Subcutaneous abdominal adipose tissue (tissue), 5 donors: Measurements from ENCODE around the gene DNLZ.
"Not testable (repeated sequence)": the region's sequence is repeated elsewhere in the genome, so short reads cannot be mapped to it uniquely, and the experiment has no call there.

Experiments used
- H3K27ac ChIP-seq: one replicate; pipeline ENCODE4 v1.7.0; 2013; ENCODE audit warnings: low read depth, mild to moderate bottlenecking, inconsistent platforms, low read length, moderate library complexity
- H3K27me3 ChIP-seq, 5 donors: one replicate each; pipeline ENCODE4 v1.7.0; 2013; ENCODE audit warnings: low read length in 5 of 5, inconsistent platforms in 1 of 5; ENCODE audit not compliant: control insufficient read depth in 5 of 5, insufficient read depth in 4 of 5
- H3K36me3 ChIP-seq, 5 donors: one replicate each; pipeline ENCODE4 v1.7.0; 2013; ENCODE audit warnings: low read length in 5 of 5; ENCODE audit not compliant: control insufficient read depth in 5 of 5, insufficient read depth in 5 of 5
- H3K4me1 ChIP-seq, 5 donors: one replicate each; pipeline ENCODE4 v1.7.0; 2013; ENCODE audit warnings: low read length in 5 of 5, mild to moderate bottlenecking in 3 of 5, moderate library complexity in 1 of 5; ENCODE audit not compliant: control insufficient read depth in 5 of 5, insufficient read depth in 5 of 5
- H3K4me3 ChIP-seq, 5 donors: one replicate each; pipeline ENCODE4 v1.7.0; 2013; ENCODE audit warnings: low read length in 5 of 5, low read depth in 1 of 5
- H3K9ac ChIP-seq, 5 donors: one replicate each; pipeline ENCODE4 v1.7.0; 2013; ENCODE audit warnings: low read length in 5 of 5, mild to moderate bottlenecking in 4 of 5, moderate library complexity in 3 of 5
- H3K9me3 ChIP-seq, 5 donors: one replicate each; pipeline ENCODE4 v1.7.0; 2013; ENCODE audit warnings: low read length in 5 of 5; ENCODE audit not compliant: control insufficient read depth in 5 of 5
- donor health status: healthy.
- donor health status: healthy.
- donor health status: healthy.
- donor health status: healthy.
- donor health status: healthy.

DNLZ gene

GRCh38 chr9:136319955-136320354 lies 43.6 kb downstream of the DNLZ start:
- H3K27me3 ChIP-seq: peaks cover 0 to 16% (median 6%) of the 10 kb centered on the region in 5 donors
- H3K9me3 ChIP-seq, H3K4me3 ChIP-seq, H3K27ac ChIP-seq, H3K4me1 ChIP-seq, H3K36me3 ChIP-seq, H3K9ac ChIP-seq: not testable (repeated sequence)

- not testable (repeated sequence) for H3K27ac ChIP-seq, H3K4me3 ChIP-seq, H3K9ac ChIP-seq, H3K4me1 ChIP-seq, H3K36me3 ChIP-seq
- Histone ChIP-seq H3K9me3 (peaks cover 4 to 11% (median 11%) of the 10 kb centered on the region in 5 donors), H3K27me3 (peaks cover 0 to 11% (median 5%) of the 10 kb centered on the region in 5 donors)
Measured at GRCh38 chr9:136319244-136319643, 44.3 kb downstream of the DNLZ start.

GRCh38 chr9:136318776-136319241 lies 44.7 kb downstream of the DNLZ start:
- Histone ChIP-seq H3K9ac (no peak overlapping the region), H3K27me3 (peaks cover 0 to 11% (median 5%) of the 10 kb centered on the region in 5 donors), H3K4me3 (no peak overlapping the region), H3K36me3 (no peaks in the 10 kb centered on the region), H3K9me3 (peaks cover 4 to 11% (median 11%) of the 10 kb centered on the region in 5 donors), H3K27ac (no peak overlapping the region), H3K4me1 (no peaks in the 10 kb centered on the region)

GRCh38 chr9:136318111-136318775 lies 45.3 kb downstream of the DNLZ start:
- no peak overlapping the region for H3K4me3 ChIP-seq

GRCh38 chr9:136317695-136318094 lies 45.8 kb downstream of the DNLZ start:
- peaks cover 4 to 11% (median 11%) of the 10 kb centered on the region in 5 donors for H3K9me3 ChIP-seq

More at GRCh38 chr9:136318111-136318775, 45.3 kb downstream of the DNLZ start:
- Histone ChIP-seq H3K9me3 (peaks cover 4 to 11% (median 11%) of the 10 kb centered on the region in 5 donors), H3K4me1 (no peaks in the 10 kb centered on the region), H3K9ac (no peak overlapping the region), H3K27ac (no peak overlapping the region), H3K27me3 (peaks cover 0 to 7% (median 1%) of the 10 kb centered on the region in 5 donors), H3K36me3 (no peaks in the 10 kb centered on the region)

GRCh38 chr9:136316896-136317676 lies 46.5 kb downstream of the DNLZ start:
- Histone ChIP-seq H3K27ac (no peak overlapping the region), H3K9ac (no peak overlapping the region), H3K9me3 (peaks cover 4 to 11% (median 11%) of the 10 kb centered on the region in 5 donors), H3K4me1 (no peaks in the 10 kb centered on the region), H3K27me3 (peaks cover 0 to 2% (median 0%) of the 10 kb centered on the region in 5 donors), H3K4me3 (no peak overlapping the region), H3K36me3 (no peaks in the 10 kb centered on the region)

More at GRCh38 chr9:136317695-136318094, 45.8 kb downstream of the DNLZ start:
- no peaks in the 10 kb centered on the region for H3K4me1 ChIP-seq
- H3K9ac ChIP-seq: no peak overlapping the region
- H3K4me3 ChIP-seq: no peak overlapping the region
- no peak overlapping the region for H3K27ac ChIP-seq
- H3K27me3 ChIP-seq: peaks cover 0 to 4% (median 0%) of the 10 kb centered on the region in 5 donors
- H3K36me3 ChIP-seq: no peaks in the 10 kb centered on the region

- Histone ChIP-seq H3K9ac (no peak overlapping the region), H3K27me3 (peaks cover 0 to 9% (median 5%) of the 10 kb centered on the region in 5 donors), H3K27ac (no peak overlapping the region), H3K9me3 (peaks cover 4 to 11% (median 11%) of the 10 kb centered on the region in 5 donors), H3K36me3 (no peaks in the 10 kb centered on the region), H3K4me1 (no peaks in the 10 kb centered on the region), H3K4me3 (no peak overlapping the region)
Measured at GRCh38 chr9:136316271-136316751, 47.2 kb downstream of the DNLZ start.

- Histone ChIP-seq H3K9ac (no peak overlapping the region), H3K27me3 (peaks cover 7 to 22% (median 17%) of the 10 kb centered on the region in 5 donors), H3K4me3 (no peak overlapping the region), H3K4me1 (no peaks in the 10 kb centered on the region), H3K9me3 (peaks cover 4 to 11% (median 11%) of the 10 kb centered on the region in 5 donors), H3K36me3 (no peaks in the 10 kb centered on the region), H3K27ac (no peak overlapping the region)
Measured at GRCh38 chr9:136314944-136315343, 48.6 kb downstream of the DNLZ start.

GRCh38 chr9:136314056-136314416 lies 49.5 kb downstream of the DNLZ start:
- Histone ChIP-seq H3K4me3 (no peak overlapping the region), H3K9ac (no peak overlapping the region), H3K9me3 (peaks cover 4 to 11% (median 11%) of the 10 kb centered on the region in 5 donors), H3K4me1 (no peaks in the 10 kb centered on the region), H3K27me3 (peaks cover 7 to 31% (median 26%) of the 10 kb centered on the region in 5 donors), H3K36me3 (no peaks in the 10 kb centered on the region), H3K27ac (no peak overlapping the region)
